Activated CD8-positive, alpha-beta memory T cell treated with anti-CD3 and anti-CD28 coated beads, Interleukin-2, amount 10 ng/mL, durations not matched to agents 7 days and 5 days (primary cell): ENCODE measurements around the gene TBC1D1. TPM values are rescaled to one million over a fixed set of nuclear protein-coding genes. Genes with fewer than 3 reads are reported as not detected.

Source experiments
- ATAC-seq: fragments of 150-1000 bp; cut with Tn5 transposase; one replicate; pipeline ENCODE4 v1.10.0; 2021; ENCODE audit warnings: moderate library complexity
- CTCF ChIA-PET: fragments of 350-600 bp; sonication (Branson Sonifier 250); formaldehyde crosslinking; loops from one replicate; lab custom pipeline; 2021; ENCODE audit warnings: antibody characterized with exemption; lab: Charles Lee
- DNase-seq: peaks from one replicate; pipeline ENCODE4 v3.0.0-alpha.2; 2020
- H3K27ac Mint-ChIP-seq: one replicate; pipeline ENCODE4 v1.8.0; 2021; ENCODE audit warnings: mild to moderate bottlenecking, mixed read lengths
- H3K27me3 Mint-ChIP-seq: one replicate; pipeline ENCODE4 v1.8.0; 2021; ENCODE audit warnings: mixed read lengths
- H3K36me3 Mint-ChIP-seq: one replicate; pipeline ENCODE4 v1.8.0; 2021; ENCODE audit warnings: mild to moderate bottlenecking, mixed read lengths
- H3K4me1 Mint-ChIP-seq: one replicate; pipeline ENCODE4 v1.8.0; 2021; ENCODE audit warnings: mixed read lengths
- H3K4me3 Mint-ChIP-seq: one replicate; pipeline ENCODE4 v1.8.0; 2021; ENCODE audit warnings: mild to moderate bottlenecking, moderate library complexity, mixed read lengths
- H3K9me3 Mint-ChIP-seq: one replicate; pipeline ENCODE4 v1.8.0; 2022; ENCODE audit warnings: low read depth, mixed read lengths
- total RNA-seq, 2 experiments: library from RNA; stranded (reverse); gene quantifications; one replicate each; pipeline ENCODE4 v1.2.3, GENCODE V29; 2021

Gene TBC1D1
- total RNA-seq, 2 experiments from 2014 or later = 62.9 to 72.2 TPM

DNA sequence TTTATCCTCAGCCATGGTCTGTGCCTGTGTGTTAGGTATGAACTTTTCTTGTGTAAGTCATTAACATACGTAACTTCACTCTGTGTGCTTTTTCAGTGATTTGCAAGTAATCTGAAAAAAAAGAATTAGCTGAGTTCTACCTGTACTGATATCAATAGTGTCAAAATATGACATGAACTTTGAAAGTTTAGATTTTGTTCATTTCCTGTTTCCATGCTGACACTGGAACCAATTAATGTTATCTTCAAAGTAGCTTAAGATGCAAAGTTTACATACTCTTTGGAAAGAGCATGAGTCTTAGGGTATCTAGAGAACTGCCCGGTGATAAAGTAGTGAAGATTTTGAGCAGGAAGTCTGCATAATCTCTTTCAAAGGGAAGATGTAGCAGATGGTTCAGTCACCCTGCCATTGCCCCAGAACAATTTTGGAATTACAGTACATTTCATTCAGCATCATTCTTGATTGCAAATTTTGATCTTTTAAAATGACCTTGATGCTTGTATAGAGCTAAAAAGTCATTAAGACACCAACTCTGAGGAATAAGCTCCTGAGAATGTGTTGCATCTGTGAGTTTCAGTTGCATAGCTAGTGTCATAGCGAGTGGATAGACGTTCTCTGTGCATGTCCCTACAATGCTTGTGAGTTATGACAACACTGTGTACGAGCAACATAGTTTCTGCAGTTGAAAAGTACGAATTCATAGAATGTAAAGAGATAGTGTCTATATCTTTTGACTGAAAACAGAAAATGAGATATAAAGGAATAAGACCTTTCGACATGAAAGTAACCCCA, 199.8 kb downstream of the TBC1D1 start:
- Mint-ChIP-seq H3K4me1 (peaks cover 14% of the 10 kb centered on the region), H3K27ac (peak overlapping the region; percentile 5), H3K27me3 (no peaks in the 10 kb centered on the region), H3K4me3 (no peak overlapping the region), H3K36me3 (peaks cover 34% of the 10 kb centered on the region), H3K9me3 (no peaks in the 10 kb centered on the region)
- DNase-seq = no peak
- ATAC-seq = peak; percentile 51
- CTCF ChIA-PET = interaction anchor here (0.8 to 1.2 kb wide), 5 partner anchors 22 to 162 kb away, joined by 3 read pairs; no protein-coding TSS in a partner anchor

DNA sequence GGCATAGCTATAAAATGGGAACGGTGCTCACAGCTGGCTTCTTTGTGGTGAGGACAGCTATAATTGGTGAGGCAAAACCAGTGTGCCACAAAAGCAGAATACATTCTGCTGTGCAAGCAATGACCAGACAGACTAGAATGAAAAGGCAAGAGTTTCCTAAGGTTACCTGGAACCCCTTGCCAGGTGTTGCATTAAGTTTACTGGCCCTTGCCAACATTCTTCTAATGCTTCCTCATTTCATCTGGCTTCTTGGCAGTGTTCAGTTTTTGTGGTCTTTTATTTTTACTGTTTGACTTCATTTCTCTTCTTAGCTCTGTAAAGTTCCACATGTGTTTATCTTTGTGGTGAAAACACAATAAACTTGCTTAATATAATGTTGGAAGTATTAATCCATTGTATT, 200.8 kb downstream of the TBC1D1 start:
- Mint-ChIP-seq H3K4me1 (peaks cover 14% of the 10 kb centered on the region), H3K9me3 (no peaks in the 10 kb centered on the region), H3K4me3 (no peak overlapping the region), H3K27ac (no peak overlapping the region), H3K27me3 (no peaks in the 10 kb centered on the region), H3K36me3 (peaks cover 41% of the 10 kb centered on the region)
- CTCF ChIA-PET = interaction anchor here (1.2 kb wide), 1 partner anchor 23 kb away, joined by 3 read pairs; no protein-coding TSS in a partner anchor
- ATAC-seq (no peak), DNase-seq (no peak)

DNA sequence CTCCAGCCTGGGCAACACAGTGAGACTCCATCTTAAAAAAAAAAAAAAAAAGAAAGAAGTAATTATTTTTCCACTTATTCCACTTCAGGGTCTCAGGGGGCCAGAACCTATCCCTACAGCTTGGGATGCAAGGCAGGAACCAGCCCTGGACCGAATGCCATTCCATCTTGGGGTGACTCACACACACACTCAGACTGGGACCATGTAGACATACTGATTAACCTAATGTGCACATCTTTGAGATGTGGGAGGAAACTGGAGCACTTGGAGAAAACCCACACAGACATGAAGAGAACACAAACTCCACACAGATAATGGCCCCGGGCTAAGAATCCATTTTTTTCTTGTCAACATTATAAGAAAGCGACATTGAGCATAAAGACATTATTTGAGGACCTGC, 201.8 kb downstream of the TBC1D1 start:
- Mint-ChIP-seq H3K4me3 (no peak overlapping the region), H3K27ac (no peak overlapping the region), H3K36me3 (peaks cover 45% of the 10 kb centered on the region), H3K4me1 (peaks cover 14% of the 10 kb centered on the region), H3K9me3 (no peaks in the 10 kb centered on the region), H3K27me3 (no peaks in the 10 kb centered on the region)
- no peak for DNase-seq
- CTCF ChIA-PET = interaction anchor here (0.7 to 1.0 kb wide), 2 partner anchors 87 to 135 kb away, joined by 3 read pairs; no protein-coding TSS in a partner anchor
- ATAC-seq = no peak

DNA sequence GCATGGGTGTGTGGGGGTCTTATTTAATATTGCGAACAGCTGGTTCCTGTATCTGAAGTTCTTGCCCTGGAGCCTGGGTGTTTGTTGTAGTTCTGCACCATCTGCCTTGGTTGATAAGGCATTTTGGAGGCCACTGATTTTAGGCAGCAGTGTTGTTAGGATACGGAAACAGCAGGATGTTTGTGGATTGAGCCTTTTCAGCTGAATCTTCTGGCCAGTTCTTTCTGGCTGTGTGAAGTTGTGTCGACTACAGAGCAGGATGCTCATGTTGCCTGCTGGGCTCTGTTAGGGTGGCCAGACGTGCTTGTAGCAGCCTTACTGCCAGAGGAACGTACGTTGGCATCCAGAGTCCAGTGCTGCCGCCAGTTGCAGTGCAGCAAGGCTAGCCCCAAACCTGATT, 203.5 kb downstream of the TBC1D1 start:
- DNase-seq (no peak), ATAC-seq (no peak)
- H3K9me3 Mint-ChIP-seq = no peaks in the 10 kb centered on the region
- CTCF ChIA-PET = interaction anchor here (0.6 to 1.6 kb wide), 3 partner anchors 30 to 290 kb away, joined by 3 to 4 read pairs (median 3); no protein-coding TSS in a partner anchor
- H3K4me1 Mint-ChIP-seq = peaks cover 14% of the 10 kb centered on the region
- peaks cover 51% of the 10 kb centered on the region for H3K36me3 Mint-ChIP-seq
- no peak overlapping the region for H3K27ac Mint-ChIP-seq
- no peaks in the 10 kb centered on the region for H3K27me3 Mint-ChIP-seq
- H3K4me3 Mint-ChIP-seq = no peak overlapping the region

DNA sequence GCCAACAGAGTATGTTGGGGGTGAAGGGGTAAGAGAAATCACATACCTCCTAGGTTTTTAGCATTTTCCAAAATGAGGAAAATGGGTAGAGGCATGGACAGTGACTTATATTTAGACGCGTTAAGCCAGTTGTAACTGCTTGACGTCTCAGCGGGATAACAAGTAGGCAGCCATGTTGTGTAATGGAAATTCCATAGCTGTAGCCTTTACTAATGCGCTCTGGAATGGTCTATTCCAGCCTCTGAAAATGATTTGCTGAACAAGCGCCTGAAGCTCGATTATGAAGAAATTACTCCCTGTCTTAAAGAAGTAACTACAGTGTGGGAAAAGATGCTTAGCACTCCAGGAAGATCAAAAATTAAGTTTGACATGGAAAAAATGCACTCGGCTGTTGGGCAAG, 204.8 kb downstream of the TBC1D1 start:
- ATAC-seq (no peak), DNase-seq (no peak)
- peaks cover 14% of the 10 kb centered on the region for H3K4me1 Mint-ChIP-seq
- H3K27me3 Mint-ChIP-seq = no peaks in the 10 kb centered on the region
- H3K4me3 Mint-ChIP-seq = no peak overlapping the region
- no peak overlapping the region for H3K27ac Mint-ChIP-seq
- H3K9me3 Mint-ChIP-seq = no peaks in the 10 kb centered on the region
- H3K36me3 Mint-ChIP-seq = peaks cover 50% of the 10 kb centered on the region
- CTCF ChIA-PET = interaction anchor here (1.6 kb wide), 1 partner anchor 50 kb away, joined by 3 read pairs; no protein-coding TSS in a partner anchor

DNA sequence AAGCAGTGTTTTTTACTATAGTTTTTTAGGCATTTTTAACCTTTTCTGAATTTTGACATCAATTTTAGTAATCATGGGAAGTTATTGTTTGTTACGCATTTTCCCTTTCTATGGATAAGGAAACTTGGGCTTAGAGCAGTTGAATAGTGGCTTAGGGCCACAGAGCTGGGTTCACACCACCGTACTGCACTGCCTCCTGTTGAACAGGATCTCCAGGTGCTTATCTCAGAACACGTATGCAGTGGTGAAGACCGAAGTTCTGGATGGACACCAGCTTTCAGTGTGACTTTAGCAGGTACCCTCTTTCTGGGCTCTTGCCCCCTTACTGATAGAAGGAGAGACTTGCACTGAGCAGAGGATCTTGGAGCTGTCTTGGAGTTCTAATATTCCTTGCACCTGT, 206.9 kb downstream of the TBC1D1 start:
- Mint-ChIP-seq H3K9me3 (no peaks in the 10 kb centered on the region), H3K36me3 (peaks cover 42% of the 10 kb centered on the region), H3K27ac (no peak overlapping the region), H3K4me3 (no peak overlapping the region), H3K4me1 (peaks cover 11% of the 10 kb centered on the region), H3K27me3 (no peaks in the 10 kb centered on the region)
- CTCF ChIA-PET = no interaction called here
- DNase-seq (no peak), ATAC-seq (no peak)

DNA sequence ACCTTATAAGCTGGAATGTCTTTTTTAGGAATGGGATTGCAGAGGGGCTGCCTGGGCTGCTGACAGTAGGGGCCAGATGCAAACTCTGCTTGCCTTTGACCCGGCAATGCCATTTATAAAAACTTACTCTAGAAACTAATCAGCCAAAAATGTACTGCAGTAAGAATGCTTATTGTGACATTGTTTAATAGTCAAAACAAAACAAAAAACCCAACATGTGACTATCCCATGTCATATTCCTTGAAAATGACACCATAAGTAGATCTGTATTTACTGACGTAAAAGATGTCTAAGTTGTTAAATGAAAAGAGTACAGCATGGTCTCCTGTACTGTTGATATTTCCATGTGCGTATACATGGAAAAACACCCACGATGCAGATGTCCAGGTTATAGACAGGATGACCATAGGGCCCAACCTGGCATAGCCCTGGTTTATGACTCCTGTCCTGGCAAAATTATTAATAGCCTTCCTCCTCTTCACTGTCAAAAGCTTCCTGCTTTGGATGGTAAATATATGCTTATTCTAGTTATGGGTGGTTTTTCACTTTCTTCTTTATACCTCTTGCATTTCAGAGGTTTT, 208.2 kb downstream of the TBC1D1 start:
- Mint-ChIP-seq H3K27ac (no peak overlapping the region), H3K4me3 (no peak overlapping the region), H3K36me3 (peaks cover 41% of the 10 kb centered on the region), H3K27me3 (no peaks in the 10 kb centered on the region), H3K9me3 (no peaks in the 10 kb centered on the region), H3K4me1 (peaks cover 11% of the 10 kb centered on the region)
- ATAC-seq (no peak), DNase-seq (no peak)
- CTCF ChIA-PET = no interaction called here

DNA sequence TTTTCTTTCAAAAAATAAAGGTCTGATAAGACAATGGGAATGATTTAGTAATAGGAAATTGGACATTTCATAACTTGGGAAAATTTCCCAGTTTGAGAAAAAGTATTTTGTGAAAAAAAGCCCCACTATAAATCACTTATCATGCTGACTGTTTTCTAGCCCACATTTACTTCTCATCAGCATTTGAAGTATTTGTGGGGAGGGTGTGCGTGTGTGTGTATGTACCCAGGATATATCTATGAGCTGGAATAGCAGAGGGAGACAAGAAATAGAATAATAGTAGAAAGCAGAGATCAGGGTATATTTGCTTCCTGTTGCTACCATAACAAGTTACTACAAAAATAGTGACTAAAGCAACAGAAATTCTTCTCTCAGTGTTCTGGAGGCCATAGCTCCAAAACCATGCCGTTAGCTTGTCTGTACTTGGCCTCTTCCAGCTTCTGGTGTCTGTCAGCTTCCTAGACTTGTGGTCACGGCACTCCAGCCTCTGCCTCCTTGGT, 209.1 kb downstream of the TBC1D1 start:
- peak overlapping the region; percentile 10 for H3K27ac Mint-ChIP-seq
- H3K4me1 Mint-ChIP-seq = peaks cover 13% of the 10 kb centered on the region
- no peaks in the 10 kb centered on the region for H3K27me3 Mint-ChIP-seq
- DNase-seq (no peak), ATAC-seq (no peak)
- no peaks in the 10 kb centered on the region for H3K9me3 Mint-ChIP-seq
- H3K4me3 Mint-ChIP-seq = no peak overlapping the region
- CTCF ChIA-PET = interaction anchor here (1.0 to 1.6 kb wide), 3 partner anchors 12 to 32 kb away, joined by 3 to 4 read pairs (median 4); no protein-coding TSS in a partner anchor
- H3K36me3 Mint-ChIP-seq = peaks cover 43% of the 10 kb centered on the region

DNA sequence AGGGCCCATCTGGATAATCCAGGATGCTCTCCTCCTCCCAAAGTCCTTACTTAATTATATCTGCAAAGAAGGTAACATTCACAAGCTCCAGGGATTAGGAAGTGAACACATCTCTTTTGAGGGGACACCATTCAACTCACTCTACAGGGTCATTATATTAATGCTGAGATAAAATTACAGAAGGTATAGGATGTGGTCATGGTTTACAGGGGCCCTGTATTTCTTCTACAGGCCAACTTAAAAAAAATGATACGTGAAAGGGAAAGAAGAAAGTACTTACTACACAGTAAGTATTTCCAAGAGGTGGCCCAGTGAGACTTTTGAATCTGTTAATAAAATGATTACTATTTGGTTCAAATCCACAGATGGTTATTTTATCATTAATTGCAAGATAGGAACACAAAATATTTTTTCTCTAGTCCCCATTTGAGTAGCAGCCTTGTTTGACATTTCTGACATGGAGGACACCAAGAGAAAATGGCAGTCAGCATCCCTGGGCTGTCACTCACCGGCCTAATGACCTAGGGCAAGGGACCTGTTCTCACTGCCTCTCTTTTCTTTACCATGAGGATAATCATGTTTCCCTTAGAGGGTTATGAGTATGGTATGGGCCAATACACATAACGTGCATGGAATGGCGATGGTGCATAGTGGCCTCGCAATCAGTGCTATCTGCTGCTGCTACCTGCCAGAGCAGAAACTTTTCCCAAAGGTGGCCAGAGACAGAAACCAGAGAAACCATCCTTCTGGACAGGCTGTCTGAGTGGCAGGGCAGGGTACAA, 209.8 kb downstream of the TBC1D1 start:
- CTCF ChIA-PET = interaction anchor here (0.9 to 1.6 kb wide), 4 partner anchors 9 to 32 kb away, joined by 3 to 4 read pairs (median 4); no protein-coding TSS in a partner anchor
- Mint-ChIP-seq H3K4me1 (peaks cover 20% of the 10 kb centered on the region), H3K27ac (peak overlapping the region; percentile 10), H3K9me3 (no peaks in the 10 kb centered on the region), H3K36me3 (peaks cover 43% of the 10 kb centered on the region), H3K4me3 (no peak overlapping the region), H3K27me3 (no peaks in the 10 kb centered on the region)
- ATAC-seq (peak; percentile 55), DNase-seq (no peak)

DNA sequence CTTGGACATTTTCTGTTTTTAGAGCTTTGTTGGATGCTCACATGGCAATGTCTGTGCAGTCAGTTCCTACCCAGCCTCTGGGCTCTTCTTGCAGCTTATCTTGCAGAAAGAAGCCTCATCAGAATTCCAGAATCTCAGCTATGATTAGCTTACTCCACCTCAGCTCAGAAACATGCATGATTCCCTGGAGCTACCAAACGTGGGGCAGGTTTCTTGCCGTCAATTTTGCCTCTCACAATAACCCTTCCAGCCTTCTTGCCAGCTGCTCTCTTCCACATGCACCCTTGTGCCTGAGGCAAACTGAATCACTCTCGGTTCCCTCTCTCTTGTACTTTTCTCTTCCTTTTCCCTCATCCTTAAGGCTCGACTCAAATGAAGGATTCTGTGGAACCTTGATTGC, 210.7 kb downstream of the TBC1D1 start:
- H3K36me3 Mint-ChIP-seq = peaks cover 37% of the 10 kb centered on the region
- no peak for ATAC-seq
- no peak overlapping the region for H3K27ac Mint-ChIP-seq
- H3K4me1 Mint-ChIP-seq = peaks cover 26% of the 10 kb centered on the region
- no peak overlapping the region for H3K4me3 Mint-ChIP-seq
- no peaks in the 10 kb centered on the region for H3K27me3 Mint-ChIP-seq
- no peaks in the 10 kb centered on the region for H3K9me3 Mint-ChIP-seq
- CTCF ChIA-PET = interaction anchor here (0.9 to 1.6 kb wide), 2 partner anchors 8 to 13 kb away, joined by 3 to 4 read pairs; no protein-coding TSS in a partner anchor
- DNase-seq = no peak

DNA sequence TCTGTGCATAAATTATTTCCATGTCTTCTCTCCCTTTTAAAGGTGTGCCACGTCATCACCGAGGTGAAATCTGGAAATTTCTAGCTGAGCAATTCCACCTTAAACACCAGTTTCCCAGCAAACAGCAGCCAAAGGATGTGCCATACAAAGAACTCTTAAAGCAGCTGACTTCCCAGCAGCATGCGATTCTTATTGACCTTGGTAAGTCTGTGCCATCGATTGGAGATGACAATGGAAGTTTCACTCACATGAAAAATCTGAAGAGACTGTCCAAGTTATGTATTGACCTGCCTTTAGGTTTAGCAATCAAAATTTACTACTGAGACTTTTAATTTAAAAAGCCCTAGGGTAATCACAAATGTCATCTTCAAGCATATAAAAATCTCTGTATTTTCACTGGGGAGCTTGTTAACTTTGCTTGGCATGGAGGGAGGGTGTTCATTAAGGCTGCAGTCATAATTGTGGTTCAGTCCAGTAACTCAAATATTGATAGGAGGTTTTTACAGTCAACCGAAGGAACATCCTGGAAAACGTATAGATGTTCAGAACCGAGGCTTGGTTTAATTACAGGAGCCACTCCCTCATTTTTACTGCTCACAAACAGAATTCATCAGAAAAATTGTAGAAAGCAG, 212.2 kb downstream of the TBC1D1 start:
- no peak for DNase-seq
- Mint-ChIP-seq H3K27me3 (no peaks in the 10 kb centered on the region), H3K36me3 (peaks cover 40% of the 10 kb centered on the region), H3K9me3 (no peaks in the 10 kb centered on the region), H3K4me1 (peaks cover 26% of the 10 kb centered on the region), H3K27ac (no peak overlapping the region), H3K4me3 (no peak overlapping the region)
- CTCF ChIA-PET = interaction anchor here (1.1 kb wide), 1 partner anchor 76 kb away, joined by 3 read pairs; no protein-coding TSS in a partner anchor
- ATAC-seq = no peak

DNA sequence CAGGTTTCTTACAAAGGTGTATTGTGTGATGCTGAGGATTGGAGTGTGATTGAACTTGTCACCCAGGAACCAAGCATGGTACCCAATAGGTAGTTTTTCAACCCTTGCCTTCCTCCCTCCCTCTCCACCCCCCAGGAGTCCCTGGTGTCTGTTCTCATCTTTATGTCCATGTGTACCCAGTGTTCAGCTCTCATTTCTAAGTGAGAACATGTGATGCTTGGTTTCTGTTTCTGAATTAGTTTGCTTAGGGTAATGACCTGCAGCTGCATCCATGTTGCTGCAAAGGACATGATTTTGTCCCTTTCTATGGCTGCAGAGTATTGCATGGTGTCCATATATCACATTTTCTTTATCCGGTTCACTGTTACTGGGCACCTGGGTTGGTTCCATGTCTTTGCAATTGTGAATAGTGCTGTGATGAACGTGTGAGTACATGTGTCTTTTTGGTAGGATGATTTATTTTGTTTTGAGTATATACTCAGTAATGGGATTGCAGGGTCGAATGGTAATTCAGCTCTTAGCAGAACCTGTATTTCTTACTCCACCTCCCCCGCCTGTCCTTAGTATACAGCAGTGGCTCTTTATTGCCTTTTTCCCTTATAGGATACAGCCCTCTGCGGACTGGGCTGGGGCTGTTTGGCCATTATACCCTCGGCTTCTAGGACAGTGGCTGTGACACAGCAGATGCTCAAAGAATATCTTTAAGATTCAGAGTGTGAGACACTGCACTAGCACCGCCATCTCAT, 214.8 kb downstream of the TBC1D1 start:
- H3K27me3 Mint-ChIP-seq = no peaks in the 10 kb centered on the region
- H3K27ac Mint-ChIP-seq = no peak overlapping the region
- ATAC-seq (peak; percentile 53), DNase-seq (no peak)
- H3K9me3 Mint-ChIP-seq = no peaks in the 10 kb centered on the region
- peaks cover 17% of the 10 kb centered on the region for H3K4me1 Mint-ChIP-seq
- CTCF ChIA-PET = no interaction called here
- peaks cover 40% of the 10 kb centered on the region for H3K36me3 Mint-ChIP-seq
- no peak overlapping the region for H3K4me3 Mint-ChIP-seq
